Parathyroid adenoma (tissue), 2 donors: ENCODE results near the gene CASKIN1.

ENCODE experiments used
- H2AFZ ChIP-seq: fragments of 300-600 bp; sonication (generic); one replicate; pipeline ENCODE4 v1.7.0; 2017; ENCODE audit warnings: antibody characterized with exemption, mild to moderate bottlenecking
- H3K27ac ChIP-seq: fragments of 300-600 bp; sonication (generic); one replicate; pipeline ENCODE4 v1.7.0; 2017
- H3K27me3 ChIP-seq: fragments of 300-600 bp; sonication (generic); one replicate; pipeline ENCODE4 v1.7.0; 2017; ENCODE audit warnings: low read length; ENCODE audit not compliant: control insufficient read depth, insufficient read depth
- H3K36me3 ChIP-seq: fragments of 300-600 bp; sonication (generic); one replicate; pipeline ENCODE4 v1.7.0; 2017; ENCODE audit warnings: low read length; ENCODE audit not compliant: control insufficient read depth, insufficient read depth
- H3K4me1 ChIP-seq: fragments of 300-600 bp; sonication (generic); one replicate; pipeline ENCODE4 v1.7.0; 2017; ENCODE audit warnings: control low read depth
- H3K4me2 ChIP-seq: fragments of 300-600 bp; sonication (generic); one replicate; pipeline ENCODE4 v1.7.0; 2017; ENCODE audit warnings: low read length
- H3K4me3 ChIP-seq: fragments of 300-600 bp; sonication (generic); one replicate; pipeline ENCODE4 v1.7.0; 2017; ENCODE audit warnings: low read depth, low read length
- H3K79me2 ChIP-seq: fragments of 300-600 bp; sonication (generic); one replicate; pipeline ENCODE4 v1.7.0; 2017; ENCODE audit warnings: control low read depth
- H3K9ac ChIP-seq: fragments of 300-600 bp; sonication (generic); one replicate; pipeline ENCODE4 v1.7.0; 2017; ENCODE audit warnings: mild to moderate bottlenecking
- H3K9me3 ChIP-seq: fragments of 300-600 bp; sonication (generic); one replicate; pipeline ENCODE4 v1.7.0; 2017; ENCODE audit warnings: low read length; ENCODE audit not compliant: control insufficient read depth
- CTCF ChIP-seq: fragments of 300-600 bp; sonication (generic); IDR thresholded peaks from one replicate; pipeline ENCODE4 v1.7.0; 2017; ENCODE audit warnings: antibody characterized with exemption, mild to moderate bottlenecking
- donor health status: primary hyperparathyroidism.

CASKIN1 gene

DNA sequence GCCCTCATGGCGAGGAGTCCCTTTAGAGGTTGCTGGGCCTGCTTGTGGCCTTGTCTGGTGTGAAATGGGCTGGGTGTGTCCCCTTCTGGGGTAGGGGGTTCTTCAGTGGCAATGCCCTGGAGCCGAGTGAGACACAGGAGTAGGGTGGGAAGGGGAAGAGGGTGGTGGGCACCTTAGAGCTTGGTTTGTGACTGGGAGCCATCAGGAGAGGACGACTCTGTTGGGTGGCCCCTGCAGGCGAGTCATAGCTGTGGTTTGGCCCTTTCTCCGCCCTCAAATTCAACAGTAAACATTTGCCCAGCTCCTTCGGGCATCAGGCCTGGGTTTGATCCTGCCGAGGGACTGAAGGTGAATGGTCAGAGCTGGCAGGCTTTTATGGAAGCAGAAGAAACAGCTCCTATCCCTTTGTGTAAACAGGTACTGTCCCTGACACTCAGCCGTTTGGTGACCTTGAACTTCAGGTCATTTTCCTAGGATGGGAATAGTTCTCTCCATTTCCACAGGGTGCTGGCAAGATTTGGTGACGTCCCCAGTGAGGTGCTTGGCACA lies 29.9 kb upstream of the CASKIN1 start:
- Histone ChIP-seq H3K4me2 (no peak overlapping the region), H2AFZ (no peak overlapping the region), H3K4me1 (no peaks in the 10 kb centered on the region), H3K9me3 (no peaks in the 10 kb centered on the region), H3K36me3 (no peaks in the 10 kb centered on the region), H3K4me3 (no peak overlapping the region), H3K79me2 (peaks cover 27% of the 10 kb centered on the region), H3K27ac (no peak overlapping the region), H3K27me3 (no peaks in the 10 kb centered on the region), H3K9ac (no peak overlapping the region)
- TF ChIP-seq CTCF: no peak

- Histone ChIP-seq H2AFZ (peak overlapping the region; percentile 99), H3K79me2 (peaks cover 27% of the 10 kb centered on the region), H3K4me3 (peak overlapping the region; percentile 91), H3K36me3 (no peaks in the 10 kb centered on the region), H3K9ac (peak overlapping the region; percentile 51), H3K4me1 (no peaks in the 10 kb centered on the region), H3K9me3 (no peaks in the 10 kb centered on the region), H3K27ac (peak overlapping the region; percentile 75), H3K27me3 (no peaks in the 10 kb centered on the region), H3K4me2 (peak overlapping the region; percentile 91)
- TF ChIP-seq CTCF: no peak
These were observed 27.6 kb upstream of the CASKIN1 start for GRCh38 chr16:2223942-2224486.

DNA sequence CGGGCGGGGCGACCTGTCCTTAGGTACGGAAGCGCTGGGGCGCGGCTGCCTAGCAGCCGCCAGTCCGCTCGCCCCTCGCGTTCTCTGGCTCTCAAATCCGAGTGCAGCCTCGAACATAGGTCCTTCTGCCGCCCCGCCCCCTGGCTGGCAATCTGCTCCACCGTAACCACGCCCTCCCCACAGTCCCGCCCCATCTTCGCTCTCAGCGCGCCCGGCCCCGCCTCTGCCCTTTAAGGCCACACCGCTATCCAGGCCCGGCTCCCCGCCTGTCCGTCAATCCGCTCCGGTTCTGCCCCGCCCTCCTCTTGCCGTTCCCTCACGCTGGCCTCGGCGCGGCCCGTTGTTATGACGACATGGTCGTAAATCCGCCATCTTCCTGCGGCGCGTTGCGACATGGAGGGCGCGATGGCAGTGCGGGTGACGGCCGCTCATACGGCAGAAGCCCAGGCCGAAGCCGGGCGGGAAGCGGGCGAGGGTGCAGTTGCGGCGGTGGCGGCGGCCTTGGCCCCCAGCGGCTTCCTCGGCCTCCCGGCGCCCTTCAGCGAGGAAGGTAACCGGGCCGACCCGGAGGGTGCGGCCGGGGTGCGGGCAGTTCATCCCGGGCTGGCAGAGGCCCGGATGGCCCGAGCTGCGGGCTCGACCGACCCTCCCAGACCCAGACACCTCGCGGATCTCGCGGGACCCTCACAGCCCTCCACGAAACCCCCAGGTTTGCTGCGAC lies 27.0 kb upstream of the CASKIN1 start, which contains the start of gene E4F1:
E4F1 (plus strand) TSS at position 371 of the 721 bp plus-strand sequence; CDS start at position 394, 23 bp downstream.
- Histone ChIP-seq H3K27me3 (no peaks in the 10 kb centered on the region), H2AFZ (peak within 1 kb of the TSS; percentile 99), H3K9me3 (no peaks in the 10 kb centered on the region), H3K4me3 (peak within 1 kb of the TSS; percentile 91), H3K4me1 (no peaks in the 10 kb centered on the region), H3K4me2 (peak within 1 kb of the TSS; percentile 91), H3K9ac (peak within 1 kb of the TSS; percentile 51), H3K79me2 (peaks cover 27% of the 10 kb centered on the region), H3K27ac (peak within 1 kb of the TSS; percentile 75), H3K36me3 (no peaks in the 10 kb centered on the region)
- TF ChIP-seq CTCF: peak; percentile 5

DNA sequence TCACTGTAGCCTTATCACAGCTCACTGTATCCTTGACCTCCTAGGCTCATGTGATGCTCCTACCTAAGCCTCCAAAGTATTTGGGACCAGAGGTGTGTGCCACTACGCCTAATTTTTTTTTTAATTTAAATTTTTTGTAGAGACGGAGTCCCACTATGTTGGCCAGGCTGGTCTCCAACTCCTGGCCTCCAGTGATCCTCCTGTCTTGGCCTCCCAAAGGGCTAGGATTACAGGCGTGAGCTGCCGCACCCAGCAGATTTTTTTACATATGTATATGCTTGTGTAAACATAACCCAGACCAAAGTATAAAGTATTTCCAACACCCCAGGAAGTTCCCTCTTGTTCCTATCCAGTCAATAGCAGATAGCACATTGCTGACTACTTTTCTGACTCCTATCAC lies 19.9 kb upstream of the CASKIN1 start:
- no peaks in the 10 kb centered on the region for H3K27me3 ChIP-seq
- no peak for TF ChIP-seq CTCF
- no peak overlapping the region for H3K27ac ChIP-seq
- peaks cover 23% of the 10 kb centered on the region for H3K4me1 ChIP-seq
- no peaks in the 10 kb centered on the region for H3K9me3 ChIP-seq
- H3K36me3 ChIP-seq: no peaks in the 10 kb centered on the region
- H2AFZ ChIP-seq: no peak overlapping the region
- no peaks in the 10 kb centered on the region for H3K79me2 ChIP-seq
- no peak overlapping the region for H3K4me2 ChIP-seq
- no peak overlapping the region for H3K4me3 ChIP-seq
- H3K9ac ChIP-seq: no peak overlapping the region
